ENCODE data around the gene ATP2A2.

Gene ATP2A2

GRCh38 chr12:110270125-110270962 is 10.7 kb upstream of the ATP2A2 start:
- Histone ChIP-seq H3K27me3 (ENCODE audit: insufficient read depth, low read length) (no peaks in the 10 kb centered on the region), H3K36me3 (ENCODE audit: insufficient read depth, low read length) (no peaks in the 10 kb centered on the region), H3K4me1 (ENCODE audit: insufficient read depth, low read length) (peaks cover 11% of the 10 kb centered on the region), H2AFZ (ENCODE audit: low read depth, low read length) (no peak overlapping the region), H3K4me3 (ENCODE audit: low read length) (no peak overlapping the region), H3K9me3 (ENCODE audit: low read length) (no peaks in the 10 kb centered on the region)

GRCh38 chr12:110271015-110271414 is 10.0 kb upstream of the ATP2A2 start:
- Histone ChIP-seq H3K4me3 (ENCODE audit: low read length) (no peak overlapping the region), H3K36me3 (ENCODE audit: insufficient read depth, low read length) (no peaks in the 10 kb centered on the region), H3K9me3 (ENCODE audit: low read length) (no peaks in the 10 kb centered on the region), H3K4me1 (ENCODE audit: insufficient read depth, low read length) (peaks cover 11% of the 10 kb centered on the region), H2AFZ (ENCODE audit: low read depth, low read length) (no peak overlapping the region), H3K27me3 (ENCODE audit: insufficient read depth, low read length) (no peaks in the 10 kb centered on the region)

GRCh38 chr12:110277530-110278254 is 3.4 kb upstream of the ATP2A2 start:
- H2AFZ ChIP-seq (ENCODE audit: low read depth, low read length): no peak overlapping the region
- H3K36me3 ChIP-seq (ENCODE audit: insufficient read depth, low read length): no peaks in the 10 kb centered on the region
- H3K9me3 ChIP-seq (ENCODE audit: low read length): no peaks in the 10 kb centered on the region
- H3K27me3 ChIP-seq (ENCODE audit: insufficient read depth, low read length): no peaks in the 10 kb centered on the region
- no peak overlapping the region for H3K4me3 ChIP-seq (ENCODE audit: low read length)
- H3K4me1 ChIP-seq (ENCODE audit: insufficient read depth, low read length): peaks cover 10% of the 10 kb centered on the region

GRCh38 chr12:110278255-110278536 is 2.9 kb upstream of the ATP2A2 start:
- no peaks in the 10 kb centered on the region for H3K27me3 ChIP-seq (ENCODE audit: insufficient read depth, low read length)
- no peaks in the 10 kb centered on the region for H3K9me3 ChIP-seq (ENCODE audit: low read length)
- H3K36me3 ChIP-seq (ENCODE audit: insufficient read depth, low read length): peaks cover 4% of the 10 kb centered on the region
- no peak overlapping the region for H3K4me3 ChIP-seq (ENCODE audit: low read length)
- H3K4me1 ChIP-seq (ENCODE audit: insufficient read depth, low read length): peaks cover 15% of the 10 kb centered on the region
- no peak overlapping the region for H2AFZ ChIP-seq (ENCODE audit: low read depth, low read length)

- Histone ChIP-seq H3K4me1 (ENCODE audit: insufficient read depth, low read length) (peaks cover 28% of the 10 kb centered on the region), H3K4me3 (ENCODE audit: low read length) (peak overlapping the region; percentile 96), H3K36me3 (ENCODE audit: insufficient read depth, low read length) (peaks cover 12% of the 10 kb centered on the region), H2AFZ (ENCODE audit: low read depth, low read length) (peak overlapping the region; percentile 77), H3K9me3 (ENCODE audit: low read length) (no peaks in the 10 kb centered on the region), H3K27me3 (ENCODE audit: insufficient read depth, low read length) (no peaks in the 10 kb centered on the region)
Measured at GRCh38 chr12:110279566-110280375, 1.3 kb upstream of the ATP2A2 start.

GRCh38 chr12:110280392-110280778 is 662 bp upstream of the ATP2A2 start:
- Histone ChIP-seq H3K27me3 (ENCODE audit: insufficient read depth, low read length) (no peaks in the 10 kb centered on the region), H2AFZ (ENCODE audit: low read depth, low read length) (peak overlapping the region; percentile 77), H3K9me3 (ENCODE audit: low read length) (no peaks in the 10 kb centered on the region), H3K36me3 (ENCODE audit: insufficient read depth, low read length) (peaks cover 18% of the 10 kb centered on the region), H3K4me3 (ENCODE audit: low read length) (peak overlapping the region; percentile 96), H3K4me1 (ENCODE audit: insufficient read depth, low read length) (peaks cover 33% of the 10 kb centered on the region)

- Histone ChIP-seq H2AFZ (ENCODE audit: low read depth, low read length) (no peak overlapping the region), H3K36me3 (ENCODE audit: insufficient read depth, low read length) (peaks cover 22% of the 10 kb centered on the region)
Measured at GRCh38 chr12:110281549-110282299, 677 bp downstream of the ATP2A2 start.

GRCh38 chr12:110282300-110282860 is 1.3 kb downstream of the ATP2A2 start:
- peak overlapping the region; percentile 96 for H3K4me3 ChIP-seq (ENCODE audit: low read length)
- peaks cover 26% of the 10 kb centered on the region for H3K36me3 ChIP-seq (ENCODE audit: insufficient read depth, low read length)
- H3K4me1 ChIP-seq (ENCODE audit: insufficient read depth, low read length): peaks cover 33% of the 10 kb centered on the region
- H3K27me3 ChIP-seq (ENCODE audit: insufficient read depth, low read length): no peaks in the 10 kb centered on the region
- H2AFZ ChIP-seq (ENCODE audit: low read depth, low read length): no peak overlapping the region
- no peaks in the 10 kb centered on the region for H3K9me3 ChIP-seq (ENCODE audit: low read length)

More at GRCh38 chr12:110281549-110282299, 677 bp downstream of the ATP2A2 start:
- Histone ChIP-seq H3K4me3 (ENCODE audit: low read length) (peak overlapping the region; percentile 96), H3K9me3 (ENCODE audit: low read length) (no peaks in the 10 kb centered on the region), H3K27me3 (ENCODE audit: insufficient read depth, low read length) (no peaks in the 10 kb centered on the region), H3K4me1 (ENCODE audit: insufficient read depth, low read length) (peaks cover 33% of the 10 kb centered on the region)

GRCh38 chr12:110282956-110283817 is 2.1 kb downstream of the ATP2A2 start:
- Histone ChIP-seq H3K4me1 (ENCODE audit: insufficient read depth, low read length) (peaks cover 33% of the 10 kb centered on the region), H3K27me3 (ENCODE audit: insufficient read depth, low read length) (no peaks in the 10 kb centered on the region), H2AFZ (ENCODE audit: low read depth, low read length) (no peak overlapping the region), H3K4me3 (ENCODE audit: low read length) (peak overlapping the region; percentile 96), H3K9me3 (ENCODE audit: low read length) (no peaks in the 10 kb centered on the region), H3K36me3 (ENCODE audit: insufficient read depth, low read length) (peaks cover 32% of the 10 kb centered on the region)

- H3K36me3 ChIP-seq (ENCODE audit: insufficient read depth, low read length): peaks cover 43% of the 10 kb centered on the region
- H2AFZ ChIP-seq (ENCODE audit: low read depth, low read length): no peak overlapping the region
- no peaks in the 10 kb centered on the region for H3K27me3 ChIP-seq (ENCODE audit: insufficient read depth, low read length)
- no peaks in the 10 kb centered on the region for H3K9me3 ChIP-seq (ENCODE audit: low read length)
- H3K4me3 ChIP-seq (ENCODE audit: low read length): peak overlapping the region; percentile 96
- H3K4me1 ChIP-seq (ENCODE audit: insufficient read depth, low read length): peaks cover 31% of the 10 kb centered on the region
Measured at GRCh38 chr12:110284597-110284996, 3.5 kb downstream of the ATP2A2 start.

- Histone ChIP-seq H2AFZ (ENCODE audit: low read depth, low read length) (no peak overlapping the region), H3K27me3 (ENCODE audit: insufficient read depth, low read length) (no peaks in the 10 kb centered on the region), H3K36me3 (ENCODE audit: insufficient read depth, low read length) (peaks cover 57% of the 10 kb centered on the region), H3K4me1 (ENCODE audit: insufficient read depth, low read length) (peaks cover 24% of the 10 kb centered on the region), H3K9me3 (ENCODE audit: low read length) (no peaks in the 10 kb centered on the region), H3K4me3 (ENCODE audit: low read length) (no peak overlapping the region)
Measured at GRCh38 chr12:110286623-110287022, 5.6 kb downstream of the ATP2A2 start.

All from neuron (in vitro differentiated cells).